GM18861 (cell line): ENCODE measurements around the gene HTR3D.
A peak's percentile ranks its signal among the peaks of the same experiment; 100 is the strongest.
"Not testable (repeated sequence)": the region's sequence is repeated elsewhere in the genome, so short reads cannot be mapped to it uniquely, and the experiment has no call there.

ENCODE experiments used
- ATAC-seq: cut with Tn5 transposase; IDR thresholded peaks from one replicate; pipeline ENCODE4 v1.9.1; 2021; ENCODE audit not compliant: unreplicated experiment

The HTR3D gene

GRCh38 chr3:184016169-184016570, 15.4 kb upstream of the HTR3D start:
- no peak for ATAC-seq

GRCh38 chr3:184016811-184017671, 14.5 kb upstream of the HTR3D start:
- peak; percentile 35 for ATAC-seq

- ATAC-seq: peak; percentile 95
Observed at GRCh38 chr3:184017672-184018423, 13.7 kb upstream of the HTR3D start, which contains the start of gene ABCC5. Gene ABCC5, minus strand, starts transcription at chr3:184017884. Its CDS starts 3,492 bp downstream, at chr3:184014392.

GRCh38 chr3:184018424-184018973, 13.0 kb upstream of the HTR3D start:
- no peak for ATAC-seq

- no peak for ATAC-seq
Observed at GRCh38 chr3:184022323-184022722, 9.2 kb upstream of the HTR3D start.

GRCh38 chr3:184025256-184025655, 6.3 kb upstream of the HTR3D start:
- not testable (repeated sequence) for ATAC-seq

- ATAC-seq: not testable (repeated sequence)
Observed at GRCh38 chr3:184028275-184028890, 3.2 kb upstream of the HTR3D start.

- no peak for ATAC-seq
Observed at GRCh38 chr3:184029443-184029842, 2.1 kb upstream of the HTR3D start.

GRCh38 chr3:184030536-184030935, 1.0 kb upstream of the HTR3D start:
- no peak for ATAC-seq

- no peak for ATAC-seq
Observed at GRCh38 chr3:184037816-184038215, 6.3 kb downstream of the HTR3D start.

- not testable (repeated sequence) for ATAC-seq
Observed at GRCh38 chr3:184038307-184038706, 6.8 kb downstream of the HTR3D start.

GRCh38 chr3:184039414-184039813, 7.9 kb downstream of the HTR3D start:
- no peak for ATAC-seq

GRCh38 chr3:184040010-184040409, 8.5 kb downstream of the HTR3D start:
- ATAC-seq: no peak

- no peak for ATAC-seq
Observed at GRCh38 chr3:184042617-184043016, 11.1 kb downstream of the HTR3D start.

GRCh38 chr3:184045995-184046394, 14.5 kb downstream of the HTR3D start:
- no peak for ATAC-seq

- no peak for ATAC-seq
Observed at GRCh38 chr3:184050217-184050847, 18.8 kb downstream of the HTR3D start.

- ATAC-seq: no peak
Observed at GRCh38 chr3:184052767-184053166, 21.2 kb downstream of the HTR3D start, which contains the start of gene HTR3C. Gene HTR3C, plus strand, starts transcription at chr3:184053047. Its CDS starts 34 bp downstream, at chr3:184053081.

GRCh38 chr3:184058029-184058428, 26.5 kb downstream of the HTR3D start:
- no peak for ATAC-seq

- no peak for ATAC-seq
Observed at GRCh38 chr3:184059424-184059823, 27.9 kb downstream of the HTR3D start.

- ATAC-seq: no peak
Observed at GRCh38 chr3:184062637-184063036, 31.1 kb downstream of the HTR3D start.

GRCh38 chr3:184066211-184066610, 34.7 kb downstream of the HTR3D start:
- no peak for ATAC-seq
